Placental epithelial cell (primary cell): ENCODE results near the gene ZMYM1. TPM values are rescaled to one million over a fixed set of nuclear protein-coding genes. Genes with fewer than 3 reads are reported as not detected.

Source experiments
- total RNA-seq: library from RNA; depleted of rRNA; stranded (reverse); fragments of >200 nt; gene quantifications from 2 replicates; pipeline ENCODE4 v1.2.3, GENCODE V29; 2012

The ZMYM1 gene
- total RNA-seq: 10.6 and 12.0 TPM in 2 replicates

GRCh38 chr1:35079003-35079930 lies at the start of gene ZMYM1:
Gene ZMYM1 (plus strand): TSS chr1:35079385. CDS start chr1:35093988, 14,603 bp downstream.

Other genes with a start within 250 kb of the ZMYM1 start
- 15.3 and 25.7 TPM in 2 replicates for gene SMIM12, start 219.6 kb upstream of the ZMYM1 start, total RNA-seq
- gene DLGAP3, start 149.7 kb upstream of the ZMYM1 start, total RNA-seq: under 0.01 TPM in 2 replicates
- gene TMEM35B, start 94.0 kb upstream of the ZMYM1 start, total RNA-seq: 13.0 and 15.9 TPM in 2 replicates
- 14.9 and 26.3 TPM in 2 replicates for gene ZMYM6, start 47.4 kb upstream of the ZMYM1 start, total RNA-seq
- 139 and 163 TPM in 2 replicates for gene SFPQ, start 113.8 kb downstream of the ZMYM1 start, total RNA-seq
- gene ZMYM4, start 189.3 kb downstream of the ZMYM1 start, total RNA-seq: 33.4 and 38.2 TPM in 2 replicates